ENCODE measurements around the gene EIF3A. TPM values are rescaled to one million over a fixed set of nuclear protein-coding genes. Genes with fewer than 3 reads are reported as not detected.

The EIF3A gene
- total RNA-seq, 1 donor from 2014 or later, result 134 TPM

DNA sequence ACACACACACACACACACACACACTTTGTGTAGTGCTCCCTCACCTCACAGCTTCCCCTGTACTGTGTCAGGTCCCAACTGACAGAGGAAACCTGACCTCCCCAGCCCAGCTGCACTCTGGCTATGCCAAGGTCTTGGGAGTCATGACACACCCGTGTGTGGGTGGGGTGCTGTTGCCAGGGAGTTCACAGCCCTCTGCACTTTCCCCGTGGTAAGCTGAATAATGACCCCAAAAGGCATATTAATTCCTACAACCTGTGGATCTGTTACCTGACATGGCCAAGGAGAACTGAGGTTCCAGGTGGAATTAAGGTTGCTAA lies 60.0 kb downstream of the EIF3A start:
- peaks cover 3% of the 10 kb centered on the region for H3K27me3 Mint-ChIP-seq (ENCODE audit: low read depth)
- peaks cover 35% of the 10 kb centered on the region for H3K4me1 Mint-ChIP-seq (ENCODE audit: low read depth)
- no peak for DNase-seq (ENCODE audit: low spot score)

DNA sequence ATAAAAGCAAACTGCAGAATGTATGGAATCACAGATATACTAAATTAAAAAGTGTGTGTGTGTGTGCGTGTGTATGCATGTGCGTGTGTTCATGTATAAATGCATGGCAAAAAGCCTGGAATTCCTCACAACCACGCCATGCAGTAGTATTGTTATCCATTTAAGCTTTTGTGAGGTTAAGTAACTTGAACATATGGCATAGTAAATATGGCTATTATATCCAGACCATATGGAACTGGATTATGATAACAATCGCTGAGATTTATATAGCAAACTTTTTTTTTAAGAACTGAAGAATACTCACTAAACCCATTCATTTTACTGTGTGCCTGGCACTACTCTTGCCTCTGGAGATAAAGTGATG lies 73.4 kb downstream of the EIF3A start:
- peak overlapping the region; percentile 79 for H3K27ac Mint-ChIP-seq (ENCODE audit: unreplicated experiment)
- TF ChIP-seq CTCF (IDR thresholded peaks at IDR 0.05), result no peak
- no peaks in the 10 kb centered on the region for H3K36me3 Mint-ChIP-seq (ENCODE audit: low read depth)
- no peak overlapping the region for H3K4me3 Mint-ChIP-seq (ENCODE audit: unreplicated experiment)
- no peaks in the 10 kb centered on the region for H3K9me3 Mint-ChIP-seq (ENCODE audit: low read depth)
- DNase-seq (ENCODE audit: low spot score), result no peak
- H3K27me3 Mint-ChIP-seq (ENCODE audit: low read depth), result no peaks in the 10 kb centered on the region
- peaks cover 28% of the 10 kb centered on the region for H3K4me1 Mint-ChIP-seq (ENCODE audit: low read depth)

More for the DNA sequence above, 60.0 kb downstream of the EIF3A start:
- no peaks in the 10 kb centered on the region for H3K36me3 Mint-ChIP-seq (ENCODE audit: low read depth)
- peaks cover 3% of the 10 kb centered on the region for H3K9me3 Mint-ChIP-seq (ENCODE audit: low read depth)
- no peak for TF ChIP-seq CTCF (IDR thresholded peaks at IDR 0.05)
- H3K4me3 Mint-ChIP-seq (ENCODE audit: unreplicated experiment), result no peak overlapping the region
- no peak overlapping the region for H3K27ac Mint-ChIP-seq (ENCODE audit: unreplicated experiment)

- Mint-ChIP-seq H3K4me1 (ENCODE audit: low read depth) (peaks cover 28% of the 10 kb centered on the region), H3K9me3 (ENCODE audit: low read depth) (no peaks in the 10 kb centered on the region), H3K36me3 (ENCODE audit: low read depth) (no peaks in the 10 kb centered on the region), H3K4me3 (ENCODE audit: unreplicated experiment) (no peak overlapping the region), H3K27me3 (ENCODE audit: low read depth) (no peaks in the 10 kb centered on the region), H3K27ac (ENCODE audit: unreplicated experiment) (peak overlapping the region; percentile 79)
- TF ChIP-seq CTCF (IDR thresholded peaks at IDR 0.05), result no peak
- no peak for DNase-seq (ENCODE audit: low spot score)
Measured at GRCh38 chr10:119006451-119007210, 74.0 kb downstream of the EIF3A start.

DNA sequence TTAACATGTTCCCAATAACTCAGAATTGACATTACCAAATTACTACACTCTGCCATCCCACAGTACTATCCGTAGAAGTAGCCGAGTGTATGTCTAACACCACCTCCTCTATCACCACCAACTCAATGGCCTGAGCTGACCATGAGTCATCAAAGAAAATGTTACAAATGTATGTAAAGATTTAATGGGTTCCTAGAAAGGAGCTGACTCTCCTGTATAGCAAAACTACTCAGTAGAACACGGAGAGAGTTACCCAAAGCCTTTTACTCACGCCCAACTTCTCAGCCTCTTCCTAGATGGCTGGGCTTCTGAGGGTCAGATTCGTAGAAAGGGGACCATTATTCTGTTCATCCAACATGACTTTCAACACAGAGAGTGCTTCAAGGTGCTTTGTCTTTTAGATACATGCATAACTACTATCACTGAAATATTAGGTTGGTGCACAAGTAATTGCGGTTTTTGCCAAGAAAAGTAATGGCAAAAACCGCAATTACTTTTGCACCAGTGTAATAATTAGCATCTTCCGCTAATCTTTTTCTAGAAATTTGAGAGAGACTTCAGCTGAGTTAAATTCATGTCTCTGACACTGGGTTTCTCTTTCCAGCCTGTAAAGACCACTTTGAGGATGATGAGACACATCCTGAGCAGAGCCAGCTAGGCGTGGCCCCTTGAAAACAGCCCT lies 75.1 kb downstream of the EIF3A start:
- H3K4me1 Mint-ChIP-seq (ENCODE audit: low read depth), result peaks cover 28% of the 10 kb centered on the region
- H3K27ac Mint-ChIP-seq (ENCODE audit: unreplicated experiment), result no peak overlapping the region
- no peak for DNase-seq (ENCODE audit: low spot score)
- no peak overlapping the region for H3K4me3 Mint-ChIP-seq (ENCODE audit: unreplicated experiment)
- no peaks in the 10 kb centered on the region for H3K9me3 Mint-ChIP-seq (ENCODE audit: low read depth)
- no peak for TF ChIP-seq CTCF (IDR thresholded peaks at IDR 0.05)
- no peaks in the 10 kb centered on the region for H3K36me3 Mint-ChIP-seq (ENCODE audit: low read depth)
- H3K27me3 Mint-ChIP-seq (ENCODE audit: low read depth), result peaks cover 1% of the 10 kb centered on the region

GRCh38 chr10:119003572-119004289 lies 76.9 kb downstream of the EIF3A start:
- DNase-seq (ENCODE audit: low spot score), result no peak
- TF ChIP-seq CTCF (IDR thresholded peaks at IDR 0.05), result no peak
- peaks cover 28% of the 10 kb centered on the region for H3K4me1 Mint-ChIP-seq (ENCODE audit: low read depth)
- no peaks in the 10 kb centered on the region for H3K9me3 Mint-ChIP-seq (ENCODE audit: low read depth)
- no peak overlapping the region for H3K27ac Mint-ChIP-seq (ENCODE audit: unreplicated experiment)
- H3K4me3 Mint-ChIP-seq (ENCODE audit: unreplicated experiment), result no peak overlapping the region
- H3K36me3 Mint-ChIP-seq (ENCODE audit: low read depth), result no peaks in the 10 kb centered on the region
- H3K27me3 Mint-ChIP-seq (ENCODE audit: low read depth), result peaks cover 1% of the 10 kb centered on the region

Data from chondrocyte (in vitro differentiated cells).